HCT116 (cell line): Measurements from ENCODE around the gene SLC44A4. TPM values are rescaled to one million over a fixed set of nuclear protein-coding genes. Genes with fewer than 3 reads are reported as not detected.

Experiments used
- ATAC-seq: fragments of 200-7000 bp; cut with Tn5 transposase; 2 replicates; pipeline ENCODE4 v1.9.1; 2020; ENCODE audit warnings: mild to moderate bottlenecking, moderate library complexity
- BruUV-seq: library from RNA; stranded (reverse); fragments of 400-500 nt; replicated peaks from 2 replicates; lab custom pipeline; 2021; lab: Mats Ljungman, UMichigan
- CTCF ChIA-PET: fragments of 300-600 bp; sonication (Branson Sonifier 250); formaldehyde crosslinking; loops from one replicate; lab custom pipeline; 2021; ENCODE audit warnings: antibody characterized with exemption; lab: Charles Lee
- POLR2A ChIA-PET: fragments of 300-600, 350-600 bp; sonication (Branson Sonifier 250); formaldehyde crosslinking; loops from one replicate; lab custom pipeline; 2021; ENCODE audit warnings: antibody characterized with exemption; lab: Charles Lee
- RAD21 ChIA-PET, 2 experiments: fragments of 300-600 bp; sonication (Branson Sonifier 250); formaldehyde crosslinking; loops; one replicate each; lab custom pipeline; 2023; ENCODE audit warnings: low total read pairs in 2 of 2; ENCODE audit not compliant: uncharacterized antibody in 2 of 2, unreplicated experiment in 2 of 2, low non-redundant PET in 1 of 2; lab: Charles Lee
- DNase-seq: peaks from one replicate; pipeline ENCODE4 v3.0.0-alpha.2; 2010; ENCODE audit warnings: low read depth, low spot score
- H2AFZ ChIP-seq: fragments of 200-600 bp; shearing (Covaris generic), sonication (generic); 2 replicates; pipeline ENCODE4 v1.6.1; 2017; ENCODE audit warnings: low read depth, mixed run types, mixed read lengths, antibody characterized with exemption, low read length; ENCODE audit not compliant: poor library complexity, severe bottlenecking
- H3K27ac ChIP-seq: 2 replicates; pipeline ENCODE4 v1.5.1; 2012; ENCODE audit warnings: low read depth, low read length
- H3K27me3 ChIP-seq: fragments of 200-600 bp; sonication (generic); 2 replicates; pipeline ENCODE4 v1.6.1; 2016; ENCODE audit warnings: mixed run types, low read length, mixed read lengths; ENCODE audit not compliant: insufficient read depth
- H3K36me3 ChIP-seq, 2 experiments: fragments of 200-500 bp in 1 of 2; fragments of 200-600 bp in 1 of 2; sonication (Bioruptor generic) in 1 of 2; sonication (generic) in 1 of 2; 2 replicates each; pipeline versions ENCODE4 v1.5.1 to v1.6.1; 2014 to 2016; ENCODE audit warnings: low read length in 2 of 2, inconsistent platforms in 1 of 2, mixed read lengths in 1 of 2, mixed run types in 1 of 2; ENCODE audit not compliant: insufficient read depth in 2 of 2, control insufficient read depth in 1 of 2
- H3K4me1 ChIP-seq, 2 experiments: fragments of 200-600 bp in 1 of 2; sonication (generic) in 1 of 2; 2 replicates each; pipeline versions ENCODE4 v1.5.1 to v1.6.1; 2012 to 2017; ENCODE audit warnings: low read length in 2 of 2, inconsistent platforms in 1 of 2, mild to moderate bottlenecking in 1 of 2, mixed read lengths in 1 of 2, mixed run types in 1 of 2, moderate library complexity in 1 of 2; ENCODE audit not compliant: insufficient read depth in 2 of 2, control insufficient read depth in 1 of 2
- H3K4me2 ChIP-seq: fragments of 200-600 bp; sonication (generic); 2 replicates; pipeline ENCODE4 v1.6.1; 2017; ENCODE audit warnings: mixed run types, low read length, mixed read lengths
- H3K4me3 ChIP-seq, 2 experiments: fragments of 200-600 bp in 1 of 2; sonication (generic) in 1 of 2; replicated peaks in 1 of 2; 2 replicates each; pipeline ENCODE4 v1.5.1; 2011 to 2016; ENCODE audit warnings: low read length in 2 of 2, control low read depth in 1 of 2, low read depth in 1 of 2, mild to moderate bottlenecking in 1 of 2, mixed read lengths in 1 of 2, mixed run types in 1 of 2
- H3K79me2 ChIP-seq: fragments of 200-600 bp; sonication (generic); 2 replicates; pipeline ENCODE4 v1.6.1; 2017; ENCODE audit warnings: mild to moderate bottlenecking, mixed run types, low read length, moderate library complexity, mixed read lengths; ENCODE audit not compliant: insufficient read depth
- H3K9ac ChIP-seq: fragments of 200-600 bp; sonication (generic); 2 replicates; pipeline ENCODE4 v1.6.1; 2016; ENCODE audit warnings: low read length, mixed read lengths
- H3K9me2 ChIP-seq: fragments of 200-600 bp; sonication (generic), shearing (Covaris generic); 2 replicates; pipeline ENCODE4 v1.6.1; 2017; ENCODE audit warnings: mixed run types, mild to moderate bottlenecking, moderate library complexity; ENCODE audit not compliant: insufficient read depth
- H3K9me3 ChIP-seq, 2 experiments: fragments of 200-500 bp in 1 of 2; fragments of 200-600 bp in 1 of 2; sonication (Bioruptor generic) in 1 of 2; sonication (generic) in 1 of 2; 2 replicates each; pipeline ENCODE4 v1.6.1; 2014 to 2017; ENCODE audit warnings: low read length in 2 of 2, mixed read lengths in 2 of 2, inconsistent platforms in 1 of 2, low read depth in 1 of 2, mild to moderate bottlenecking in 1 of 2, mixed run types in 1 of 2, moderate library complexity in 1 of 2; ENCODE audit not compliant: control insufficient read depth in 1 of 2, insufficient read depth in 1 of 2
- H4K20me1 ChIP-seq: fragments of 200-600 bp; sonication (generic), shearing (Covaris generic); 2 replicates; pipeline ENCODE4 v1.6.1; 2017; ENCODE audit warnings: mixed run types, mild to moderate bottlenecking, moderate library complexity; ENCODE audit not compliant: insufficient read depth
- CBX3 ChIP-seq: IDR thresholded peaks from 2 replicates; pipeline ENCODE4 v1.6.1; 2012; ENCODE audit warnings: low read depth
- CEBPB ChIP-seq: IDR thresholded peaks from 2 replicates; pipeline ENCODE4 v1.6.1; 2012; ENCODE audit warnings: low read depth
- ELF1 ChIP-seq: IDR thresholded peaks from 2 replicates; pipeline ENCODE4 v1.6.1; 2012; ENCODE audit warnings: low read depth, borderline replicate concordance
- POLR2A ChIP-seq: IDR thresholded peaks from 2 replicates; pipeline ENCODE4 v1.7.0; 2011; ENCODE audit warnings: borderline replicate concordance; ENCODE audit not compliant: insufficient read depth, insufficient read length; ENCODE audit errors: extremely low read depth
- POLR2AphosphoS5 ChIP-seq: IDR thresholded peaks from 2 replicates; pipeline ENCODE4 v1.6.1; 2011; ENCODE audit warnings: mild to moderate bottlenecking, low read depth, low read length, moderate library complexity
- RAD21 ChIP-seq: IDR thresholded peaks from 2 replicates; pipeline ENCODE4 v1.6.1; 2012; ENCODE audit warnings: low read depth, mild to moderate bottlenecking
- SIN3A ChIP-seq: IDR thresholded peaks from 2 replicates; pipeline ENCODE4 v1.6.1; 2012; ENCODE audit warnings: low read depth
- TCF7L2 ChIP-seq: IDR thresholded peaks from 2 replicates; pipeline ENCODE4 v1.7.0; 2011; ENCODE audit warnings: borderline replicate concordance, inconsistent platforms; ENCODE audit not compliant: insufficient read depth, insufficient read length; ENCODE audit errors: extremely low read depth
- YY1 ChIP-seq: IDR thresholded peaks from 2 replicates; pipeline ENCODE4 v1.6.1; 2011; ENCODE audit warnings: low read length, low read depth, moderate library complexity, mild to moderate bottlenecking; ENCODE audit not compliant: insufficient replicate concordance; ENCODE audit errors: extremely low read depth
- intact Hi-C: fragments of 100-400 bp; cut with micrococcal nuclease; formaldehyde crosslinking; loops from 2 replicates; pipeline ENCODE4 v1.10.0; 2022
- total RNA-seq: library from RNA; stranded (reverse); gene quantifications from one replicate; pipeline ENCODE4 v1.2.1, GENCODE V29; 2021; ENCODE audit not compliant: unreplicated experiment
- TF ChIP-seq, protein P1 (sequence below): IDR thresholded peaks from 2 replicates; pipeline ENCODE4 v1.6.1; 2012
- TF ChIP-seq, protein P2 (sequence below): IDR thresholded peaks from 2 replicates; pipeline ENCODE4 v1.6.1; 2011; ENCODE audit warnings: mild to moderate bottlenecking, low read length, moderate library complexity; ENCODE audit not compliant: insufficient replicate concordance; ENCODE audit errors: extremely low read depth

SLC44A4 gene
- total RNA-seq, 1 experiment from 2014 or later: 0.74 TPM

DNA sequence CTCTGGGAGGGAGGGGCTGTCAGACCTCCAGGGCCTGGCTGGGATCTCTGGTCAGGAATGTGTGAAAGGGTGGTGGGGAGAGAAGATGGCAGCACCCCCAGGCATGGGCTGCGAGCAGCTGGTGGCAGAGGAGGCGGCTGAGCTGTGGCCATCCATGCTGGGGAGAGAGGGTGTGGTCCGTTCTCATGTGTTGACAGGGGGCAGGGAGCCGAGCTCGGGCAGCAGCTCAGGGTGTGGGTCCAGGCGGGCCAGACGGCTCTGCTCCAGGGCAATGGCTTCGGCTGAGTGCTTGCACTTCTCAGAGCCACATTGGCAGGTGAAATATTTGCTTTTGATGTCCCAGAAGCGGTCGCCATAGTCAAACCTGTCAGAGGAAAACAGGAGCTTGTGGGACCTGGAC lies 1.1 kb upstream of the SLC44A4 start:
- Histone ChIP-seq H3K9me2 (no peaks in the 10 kb centered on the region), H3K4me1 (no peaks in the 10 kb centered on the region), H3K4me2 (no peak overlapping the region), H3K9ac (no peak overlapping the region), H3K79me2 (no peaks in the 10 kb centered on the region), H2AFZ (no peak overlapping the region), H3K27ac (no peak overlapping the region), H3K9me3 (no peaks in the 10 kb centered on the region), H4K20me1 (no peaks in the 10 kb centered on the region), H3K27me3 (no peaks in the 10 kb centered on the region), H3K36me3 (peaks cover 28 to 41% of the 10 kb centered on the region in 2 experiments), H3K4me3 (no peak overlapping the region)
- POLR2A ChIA-PET: no interaction called here
- ATAC-seq: no peak
- intact Hi-C loops: no loop called here
- CTCF ChIA-PET: no interaction called here
- TF ChIP-seq POLR2A (no peak), CEBPB (no peak), POLR2AphosphoS5 (no peak), SIN3A (no peak), RAD21 (no peak), ELF1 (no peak), CBX3 (no peak), YY1 (no peak), TCF7L2 (no peak)
- TF ChIP-seq, protein P1, sequence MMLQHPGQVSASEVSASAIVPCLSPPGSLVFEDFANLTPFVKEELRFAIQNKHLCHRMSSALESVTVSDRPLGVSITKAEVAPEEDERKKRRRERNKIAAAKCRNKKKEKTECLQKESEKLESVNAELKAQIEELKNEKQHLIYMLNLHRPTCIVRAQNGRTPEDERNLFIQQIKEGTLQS: no peak
- TF ChIP-seq, protein P2, sequence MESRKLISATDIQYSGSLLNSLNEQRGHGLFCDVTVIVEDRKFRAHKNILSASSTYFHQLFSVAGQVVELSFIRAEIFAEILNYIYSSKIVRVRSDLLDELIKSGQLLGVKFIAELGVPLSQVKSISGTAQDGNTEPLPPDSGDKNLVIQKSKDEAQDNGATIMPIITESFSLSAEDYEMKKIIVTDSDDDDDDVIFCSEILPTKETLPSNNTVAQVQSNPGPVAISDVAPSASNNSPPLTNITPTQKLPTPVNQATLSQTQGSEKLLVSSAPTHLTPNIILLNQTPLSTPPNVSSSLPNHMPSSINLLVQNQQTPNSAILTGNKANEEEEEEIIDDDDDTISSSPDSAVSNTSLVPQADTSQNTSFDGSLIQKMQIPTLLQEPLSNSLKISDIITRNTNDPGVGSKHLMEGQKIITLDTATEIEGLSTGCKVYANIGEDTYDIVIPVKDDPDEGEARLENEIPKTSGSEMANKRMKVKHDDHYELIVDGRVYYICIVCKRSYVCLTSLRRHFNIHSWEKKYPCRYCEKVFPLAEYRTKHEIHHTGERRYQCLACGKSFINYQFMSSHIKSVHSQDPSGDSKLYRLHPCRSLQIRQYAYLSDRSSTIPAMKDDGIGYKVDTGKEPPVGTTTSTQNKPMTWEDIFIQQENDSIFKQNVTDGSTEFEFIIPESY: no peak
- DNase-seq: no peak
- RAD21 ChIA-PET: no interaction called here
- TSS peak; percentile 92 for BruUV-seq
